ENCODE measurements around the gene MCF2L. TPM values are rescaled to one million over a fixed set of nuclear protein-coding genes. Genes with fewer than 3 reads are reported as not detected.

Gene MCF2L
- total and polyA plus RNA-seq, 4 donors = 21.0 to 78.7 (median 35.9) TPM

- ATAC-seq (ENCODE audit: insufficient read depth, low FRiP score) (no peak), DNase-seq (no peak)
These were observed 152.3 kb downstream of the MCF2L start for GRCh38 chr13:113121183-113121927.

DNA sequence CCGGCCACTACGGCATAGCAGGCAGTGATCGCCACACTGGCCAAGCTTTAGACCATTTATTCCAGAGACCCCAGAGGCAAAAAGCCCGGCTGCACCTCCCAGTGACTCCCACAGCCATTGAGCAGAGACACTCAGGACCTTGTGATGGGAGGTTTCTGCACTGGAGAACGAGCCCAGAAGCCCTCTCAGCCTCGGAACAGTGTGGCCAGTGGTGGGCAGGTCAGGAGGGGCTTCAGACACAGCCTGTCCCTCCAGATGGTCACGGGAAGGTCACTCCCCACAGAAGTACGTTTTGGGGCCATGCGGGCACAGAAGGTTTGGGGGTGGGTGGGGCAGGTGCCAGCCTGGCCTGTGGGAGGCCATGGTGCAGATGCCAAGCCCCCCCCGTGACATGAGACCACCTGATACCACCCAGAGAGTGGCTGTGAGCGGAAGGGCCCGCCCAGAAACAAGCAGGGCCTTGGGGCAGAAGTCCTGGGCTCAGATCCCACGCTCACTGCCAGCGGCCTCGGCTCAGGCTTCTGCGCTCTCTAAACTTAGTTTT lies 153.0 kb downstream of the MCF2L start:
- 79 to 83% methylated on average over 16 of the region's 16 CpGs for WGBS, 2 donors
- Histone ChIP-seq H3K36me3 (ENCODE audit: control insufficient read depth in 4 of 4, insufficient read depth in 4 of 4, low read length in 4 of 4) (no peaks in the 10 kb centered on the region), H3K4me1 (ENCODE audit: control insufficient read depth in 5 of 5, insufficient read depth in 5 of 5, low read length in 5 of 5) (peaks cover 0 to 20% (median 0%) of the 10 kb centered on the region in 5 donors), H3K4me3 (no peak overlapping the region), H3K9me3 (ENCODE audit: control insufficient read depth in 4 of 4, insufficient read depth in 3 of 4, low read length in 3 of 4) (peaks cover 0 to 3% (median 0%) of the 10 kb centered on the region in 4 donors), H3K27ac (ENCODE audit: low read depth in 1 of 2, low read length in 1 of 2) (peak overlapping the region in 1 of 2 donors; percentile 23), H3K27me3 (ENCODE audit: control insufficient read depth in 3 of 3, insufficient read depth in 3 of 3, low read length in 2 of 3) (peaks cover 0 to 4% (median 4%) of the 10 kb centered on the region in 3 donors), H3K9ac (ENCODE audit: insufficient read depth in 1 of 2, low read length in 2 of 2) (no peak overlapping the region)
- ATAC-seq (ENCODE audit: insufficient read depth, low FRiP score) = no peak
- DNase-seq = no peak
- no peak for TF ChIP-seq CTCF (IDR thresholded peaks at IDR 0.05; ENCODE audit: control extremely low read depth, extremely low read depth)

More at GRCh38 chr13:113121183-113121927, 152.3 kb downstream of the MCF2L start:
- Histone ChIP-seq H3K9ac (ENCODE audit: insufficient read depth in 1 of 2, low read length in 2 of 2) (no peak overlapping the region), H3K27me3 (ENCODE audit: control insufficient read depth in 3 of 3, insufficient read depth in 3 of 3, low read length in 2 of 3) (peaks cover 0 to 4% (median 4%) of the 10 kb centered on the region in 3 donors), H3K36me3 (ENCODE audit: control insufficient read depth in 4 of 4, insufficient read depth in 4 of 4, low read length in 4 of 4) (no peaks in the 10 kb centered on the region), H3K4me1 (ENCODE audit: control insufficient read depth in 5 of 5, insufficient read depth in 5 of 5, low read length in 5 of 5) (peaks cover 0 to 20% (median 0%) of the 10 kb centered on the region in 5 donors), H3K27ac (ENCODE audit: low read depth in 1 of 2, low read length in 1 of 2) (no peak overlapping the region), H3K4me3 (no peak overlapping the region), H3K9me3 (ENCODE audit: control insufficient read depth in 4 of 4, insufficient read depth in 3 of 4, low read length in 3 of 4) (peaks cover 0 to 3% (median 0%) of the 10 kb centered on the region in 4 donors)
- WGBS, 2 donors = 93 to 94% methylated on average over 24 of the region's 24 CpGs
- no peak for TF ChIP-seq CTCF (IDR thresholded peaks at IDR 0.05; ENCODE audit: control extremely low read depth, extremely low read depth)

DNA sequence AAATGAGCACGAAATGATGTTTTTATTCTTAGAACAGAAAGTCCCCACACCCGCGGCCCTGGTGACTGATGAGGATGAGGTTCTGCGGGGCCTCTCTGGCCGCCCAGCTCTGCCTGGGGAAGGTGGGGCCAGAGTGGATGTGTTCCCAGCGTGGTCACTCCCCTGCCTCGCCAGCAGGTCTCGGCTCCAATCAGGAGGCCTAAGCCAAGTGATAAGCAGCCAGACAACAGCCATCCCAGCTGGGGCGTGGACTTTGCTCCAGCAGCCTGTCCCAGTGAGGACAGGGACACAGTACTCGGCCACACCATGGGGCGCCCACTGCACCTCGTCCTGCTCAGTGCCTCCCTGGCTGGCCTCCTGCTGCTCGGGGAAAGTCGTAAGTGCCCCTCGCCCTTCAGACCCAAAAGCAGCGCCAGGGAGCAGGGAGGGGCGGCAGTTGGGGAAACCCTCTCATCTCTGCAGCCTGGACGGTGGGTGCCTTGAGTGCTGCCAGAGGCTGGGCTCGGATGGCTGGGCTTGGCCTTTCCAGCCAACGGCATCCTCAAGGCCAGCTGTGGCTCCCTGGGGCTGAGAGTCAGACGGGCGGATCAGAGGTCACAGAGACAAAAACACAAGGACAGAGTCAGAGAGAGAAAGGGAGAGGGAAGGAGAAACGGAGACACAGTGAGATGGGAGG lies 153.7 kb downstream of the MCF2L start, which contains the start of gene F10:
TSS of gene F10 (plus strand) at position 250 of the 676 bp plus-strand sequence. CDS start at position 307, 57 bp downstream.
- DNase-seq = peak; percentile 85 to 92 (median 87)
- peak; percentile 45 for ATAC-seq (ENCODE audit: insufficient read depth, low FRiP score)
- Histone ChIP-seq H3K9me3 (ENCODE audit: control insufficient read depth in 4 of 4, insufficient read depth in 3 of 4, low read length in 3 of 4) (peaks cover 0 to 3% (median 0%) of the 10 kb centered on the region in 4 donors), H3K9ac (ENCODE audit: insufficient read depth in 1 of 2, low read length in 2 of 2) (peak within 1 kb of the TSS in 1 of 2 donors; percentile 65), H3K4me1 (ENCODE audit: control insufficient read depth in 5 of 5, insufficient read depth in 5 of 5, low read length in 5 of 5) (peaks cover 0 to 25% (median 0%) of the 10 kb centered on the region in 5 donors), H3K36me3 (ENCODE audit: control insufficient read depth in 4 of 4, insufficient read depth in 4 of 4, low read length in 4 of 4) (no peaks in the 10 kb centered on the region), H3K27ac (ENCODE audit: low read depth in 1 of 2, low read length in 1 of 2) (peak within 1 kb of the TSS in 1 of 2 donors; percentile 28), H3K4me3 (peak within 1 kb of the TSS; percentile 5), H3K27me3 (ENCODE audit: control insufficient read depth in 3 of 3, insufficient read depth in 3 of 3, low read length in 2 of 3) (peaks cover 0 to 4% (median 4%) of the 10 kb centered on the region in 3 donors)
- no peak for TF ChIP-seq CTCF (IDR thresholded peaks at IDR 0.05; ENCODE audit: control extremely low read depth, extremely low read depth)
- 52 to 64% methylated on average over 23 of the region's 23 CpGs for WGBS, 2 donors

Data from lung (tissue), 12 donors.